Astrocyte (in vitro differentiated cells and primary cell): ENCODE measurements around the gene CNN2. TPM values are rescaled to one million over a fixed set of nuclear protein-coding genes. Genes with fewer than 3 reads are reported as not detected.

Experiments
- DNase-seq: peaks from one replicate; pipeline ENCODE4 v3.0.0-alpha.2; 2010; ENCODE audit warnings: low read depth
- FAIRE-seq: peaks from 2 replicates; lab custom pipeline; 2011; peaks lifted over from hg19 to GRCh38; lab: Jason Lieb, UNC
- H2AFZ ChIP-seq: 2 replicates; pipeline ENCODE4 v1.6.0; 2012; ENCODE audit warnings: low read depth, low read length, inconsistent platforms
- H3K27ac ChIP-seq: 2 replicates; pipeline ENCODE4 v1.5.1; 2011; ENCODE audit warnings: low read depth, low read length, inconsistent platforms
- H3K27me3 ChIP-seq: 2 replicates; pipeline ENCODE4 v1.6.0; 2011; ENCODE audit warnings: low read length, inconsistent platforms; ENCODE audit not compliant: insufficient read depth
- H3K36me3 ChIP-seq: 2 replicates; pipeline ENCODE4 v1.5.1; 2011; ENCODE audit warnings: low read length, inconsistent platforms; ENCODE audit not compliant: insufficient read depth
- H3K4me1 ChIP-seq: 2 replicates; pipeline ENCODE4 v1.5.1; 2011; ENCODE audit warnings: low read length, inconsistent platforms; ENCODE audit not compliant: insufficient read depth
- H3K4me2 ChIP-seq: 2 replicates; pipeline ENCODE4 v1.6.0; 2012; ENCODE audit warnings: low read length, inconsistent platforms
- H3K4me3 ChIP-seq: 2 replicates; pipeline ENCODE4 v1.5.1; 2011; ENCODE audit warnings: low read depth, mild to moderate bottlenecking, low read length, inconsistent platforms; ENCODE audit not compliant: insufficient read depth
- H3K79me2 ChIP-seq: 2 replicates; pipeline ENCODE4 v1.6.0; 2012; ENCODE audit warnings: mild to moderate bottlenecking, low read length, inconsistent platforms; ENCODE audit not compliant: insufficient read depth
- H3K9ac ChIP-seq: 2 replicates; pipeline ENCODE4 v1.6.0; 2012; ENCODE audit warnings: mild to moderate bottlenecking, low read length, inconsistent platforms
- H3K9me3 ChIP-seq: 2 replicates; pipeline ENCODE4 v1.5.1; 2012; ENCODE audit warnings: low read depth, mild to moderate bottlenecking, low read length, inconsistent platforms; ENCODE audit not compliant: insufficient read depth
- H4K20me1 ChIP-seq: 2 replicates; pipeline ENCODE4 v1.6.0; 2012; ENCODE audit warnings: low read length, inconsistent platforms; ENCODE audit not compliant: insufficient read depth
- H3K27ac Mint-ChIP-seq: one replicate; pipeline ENCODE4 v1.8.0; 2021; ENCODE audit warnings: mild to moderate bottlenecking, mixed read lengths; ENCODE audit not compliant: unreplicated experiment
- H3K27me3 Mint-ChIP-seq: one replicate; pipeline ENCODE4 v1.8.0; 2021; ENCODE audit warnings: low read depth, mixed read lengths; ENCODE audit not compliant: unreplicated experiment
- H3K36me3 Mint-ChIP-seq: one replicate; pipeline ENCODE4 v1.8.0; 2021; ENCODE audit warnings: low read depth, mixed read lengths; ENCODE audit not compliant: unreplicated experiment
- H3K4me1 Mint-ChIP-seq: one replicate; pipeline ENCODE4 v1.8.0; 2021; ENCODE audit warnings: low read depth, mixed read lengths; ENCODE audit not compliant: unreplicated experiment
- H3K4me3 Mint-ChIP-seq: one replicate; pipeline ENCODE4 v1.8.0; 2021; ENCODE audit warnings: mild to moderate bottlenecking, moderate library complexity, mixed read lengths; ENCODE audit not compliant: unreplicated experiment
- H3K9me3 Mint-ChIP-seq: one replicate; pipeline ENCODE4 v1.8.0; 2021; ENCODE audit warnings: mild to moderate bottlenecking, mixed read lengths; ENCODE audit not compliant: unreplicated experiment
- CTCF ChIP-seq: IDR thresholded peaks from 2 replicates; pipeline ENCODE4 v1.5.1; 2011; ENCODE audit warnings: low read depth, mild to moderate bottlenecking, inconsistent platforms, low read length, moderate library complexity; ENCODE audit not compliant: insufficient read depth
- EZH2 ChIP-seq: IDR thresholded peaks from 2 replicates; pipeline ENCODE4 v1.6.1; 2012; ENCODE audit warnings: mild to moderate bottlenecking, low read length, inconsistent platforms; ENCODE audit not compliant: insufficient read depth
- total RNA-seq: library from RNA; stranded (reverse); gene quantifications from 2 replicates; pipeline ENCODE4 v1.2.1, GENCODE V29; 2021

Gene CNN2
- total RNA-seq, 1 donor from 2014 or later, result 819 TPM

GRCh38 chr19:1081301-1082164 lies 55.1 kb downstream of the CNN2 start:
- H3K27me3 Mint-ChIP-seq, result no peaks in the 10 kb centered on the region
- H3K36me3 Mint-ChIP-seq, result peaks cover 5% of the 10 kb centered on the region
- Histone ChIP-seq H3K79me2 (no peaks in the 10 kb centered on the region), H3K4me2 (no peak overlapping the region), H3K9ac (no peak overlapping the region), H3K27ac (no peak overlapping the region), H3K36me3 (no peaks in the 10 kb centered on the region), H2AFZ (no peak overlapping the region), H3K9me3 (no peaks in the 10 kb centered on the region), H3K27me3 (no peaks in the 10 kb centered on the region), H4K20me1 (peaks cover 3% of the 10 kb centered on the region), H3K4me3 (no peak overlapping the region), H3K4me1 (no peaks in the 10 kb centered on the region)
- no peak overlapping the region for H3K4me3 Mint-ChIP-seq
- TF ChIP-seq EZH2 (no peak), CTCF (no peak)
- no peaks in the 10 kb centered on the region for H3K4me1 Mint-ChIP-seq
- H3K9me3 Mint-ChIP-seq, result no peaks in the 10 kb centered on the region
- DNase-seq (no peak), FAIRE-seq (no peak)
- no peak overlapping the region for H3K27ac Mint-ChIP-seq

GRCh38 chr19:1082165-1082927 lies 55.9 kb downstream of the CNN2 start:
- H3K36me3 ChIP-seq, result no peaks in the 10 kb centered on the region
- no peaks in the 10 kb centered on the region for H3K27me3 ChIP-seq
- peak overlapping the region; percentile 22 for H3K4me2 ChIP-seq
- no peak overlapping the region for H3K9ac ChIP-seq
- FAIRE-seq (no peak), DNase-seq (no peak)
- no peak overlapping the region for H3K27ac Mint-ChIP-seq
- H3K27ac ChIP-seq, result no peak overlapping the region
- TF ChIP-seq CTCF (no peak), EZH2 (no peak)
- H4K20me1 ChIP-seq, result peaks cover 3% of the 10 kb centered on the region
- no peaks in the 10 kb centered on the region for H3K79me2 ChIP-seq
- H2AFZ ChIP-seq, result no peak overlapping the region
- H3K4me3 ChIP-seq, result no peak overlapping the region
- H3K9me3 Mint-ChIP-seq, result no peaks in the 10 kb centered on the region
- no peaks in the 10 kb centered on the region for H3K4me1 Mint-ChIP-seq
- peaks cover 5% of the 10 kb centered on the region for H3K36me3 Mint-ChIP-seq
- no peaks in the 10 kb centered on the region for H3K4me1 ChIP-seq
- H3K4me3 Mint-ChIP-seq, result no peak overlapping the region
- H3K9me3 ChIP-seq, result no peaks in the 10 kb centered on the region
- H3K27me3 Mint-ChIP-seq, result no peaks in the 10 kb centered on the region
